ENCODE results near the gene HSD17B8. TPM values are rescaled to one million over a fixed set of nuclear protein-coding genes. Genes with fewer than 3 reads are reported as not detected.

HSD17B8 gene
- total RNA-seq, 3 donors from 2014 or later (not counting 1 experiment from before 2014, with no cell fraction given), result 5.4 to 7.7 (median 6.8) TPM

DNA sequence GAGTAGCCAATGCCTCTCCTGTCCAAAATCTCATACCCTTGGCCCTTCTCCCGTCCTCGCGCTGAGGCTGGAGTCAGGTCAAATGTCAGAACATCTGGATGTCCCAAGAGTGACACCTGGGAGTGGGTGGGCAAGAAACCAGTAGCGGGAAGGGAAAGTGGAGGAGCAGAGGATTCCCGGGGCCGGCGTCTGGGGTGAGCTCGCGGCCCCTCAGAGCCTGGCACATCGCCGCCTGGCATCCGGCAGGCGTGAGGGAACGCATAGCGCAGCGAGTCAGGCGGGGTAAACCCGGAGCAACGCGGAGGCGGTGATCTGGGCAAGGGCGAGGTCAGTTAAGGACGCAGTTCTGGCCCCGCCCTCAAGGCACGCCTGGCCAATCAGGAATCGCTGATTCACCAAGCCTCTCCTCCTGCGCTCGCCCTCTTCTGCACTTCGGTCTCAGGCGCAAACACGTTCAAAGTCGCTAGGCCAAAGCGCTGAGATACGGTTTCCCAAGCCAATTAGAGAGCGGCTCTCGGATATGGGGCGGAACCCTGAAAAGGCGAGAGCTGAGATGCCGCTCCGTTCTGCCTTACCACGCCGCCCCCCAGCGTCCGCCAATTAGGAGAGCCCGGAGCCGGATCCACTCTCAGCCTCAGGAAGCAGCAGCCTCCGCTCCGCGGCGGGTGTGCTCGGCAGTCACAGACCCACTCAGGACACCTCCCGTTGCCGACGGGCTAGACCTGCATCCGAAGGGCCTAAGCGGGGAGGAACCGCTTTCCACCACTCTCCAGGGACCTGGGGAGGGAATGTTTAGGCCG is 44.7 kb downstream of the HSD17B8 start:
- Mint-ChIP-seq H3K9me3 (no peaks in the 10 kb centered on the region), H3K4me3 (peak overlapping the region; percentile 90), H3K27me3 (ENCODE audit: low read depth in 2 of 2) (peaks cover 0 to under 1% of the 10 kb centered on the region in 2 donors), H3K4me1 (peaks cover 22 to 37% of the 10 kb centered on the region in 2 donors), H3K27ac (peak overlapping the region; percentile 95 to 97), H3K36me3 (no peaks in the 10 kb centered on the region)
- intact Hi-C loops (cut with micrococcal nuclease), result loop anchor here (1.0 kb wide), 5 partner anchors 22 to 235 kb away; partner anchors contain the start of genes RXRB, SLC39A7 and VPS52
- TF ChIP-seq, protein P1, sequence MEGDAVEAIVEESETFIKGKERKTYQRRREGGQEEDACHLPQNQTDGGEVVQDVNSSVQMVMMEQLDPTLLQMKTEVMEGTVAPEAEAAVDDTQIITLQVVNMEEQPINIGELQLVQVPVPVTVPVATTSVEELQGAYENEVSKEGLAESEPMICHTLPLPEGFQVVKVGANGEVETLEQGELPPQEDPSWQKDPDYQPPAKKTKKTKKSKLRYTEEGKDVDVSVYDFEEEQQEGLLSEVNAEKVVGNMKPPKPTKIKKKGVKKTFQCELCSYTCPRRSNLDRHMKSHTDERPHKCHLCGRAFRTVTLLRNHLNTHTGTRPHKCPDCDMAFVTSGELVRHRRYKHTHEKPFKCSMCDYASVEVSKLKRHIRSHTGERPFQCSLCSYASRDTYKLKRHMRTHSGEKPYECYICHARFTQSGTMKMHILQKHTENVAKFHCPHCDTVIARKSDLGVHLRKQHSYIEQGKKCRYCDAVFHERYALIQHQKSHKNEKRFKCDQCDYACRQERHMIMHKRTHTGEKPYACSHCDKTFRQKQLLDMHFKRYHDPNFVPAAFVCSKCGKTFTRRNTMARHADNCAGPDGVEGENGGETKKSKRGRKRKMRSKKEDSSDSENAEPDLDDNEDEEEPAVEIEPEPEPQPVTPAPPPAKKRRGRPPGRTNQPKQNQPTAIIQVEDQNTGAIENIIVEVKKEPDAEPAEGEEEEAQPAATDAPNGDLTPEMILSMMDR (IDR thresholded peaks at IDR 0.05), result no peak
- Histone ChIP-seq H3K36me3 (ENCODE audit: control insufficient read depth, insufficient read depth, low read length) (peaks cover 7% of the 10 kb centered on the region), H3K4me1 (ENCODE audit: control insufficient read depth, insufficient read depth, low read length) (peaks cover 28% of the 10 kb centered on the region), H3K4me3 (ENCODE audit: low read length) (peak overlapping the region; percentile 68), H3K9me3 (ENCODE audit: control insufficient read depth, insufficient read depth, low read length) (no peaks in the 10 kb centered on the region), H3K27ac (ENCODE audit: low read length) (peak overlapping the region; percentile 94), H3K27me3 (ENCODE audit: control insufficient read depth, insufficient read depth, low read length) (no peaks in the 10 kb centered on the region)
- WGBS (ENCODE audit: insufficient coverage), result under 1% methylated on average over 58 of the region's 58 CpGs
- ATAC-seq (peak; percentile 86 to 96 (median 88)), DNase-seq (peak; percentile 96 to 99)

DNA sequence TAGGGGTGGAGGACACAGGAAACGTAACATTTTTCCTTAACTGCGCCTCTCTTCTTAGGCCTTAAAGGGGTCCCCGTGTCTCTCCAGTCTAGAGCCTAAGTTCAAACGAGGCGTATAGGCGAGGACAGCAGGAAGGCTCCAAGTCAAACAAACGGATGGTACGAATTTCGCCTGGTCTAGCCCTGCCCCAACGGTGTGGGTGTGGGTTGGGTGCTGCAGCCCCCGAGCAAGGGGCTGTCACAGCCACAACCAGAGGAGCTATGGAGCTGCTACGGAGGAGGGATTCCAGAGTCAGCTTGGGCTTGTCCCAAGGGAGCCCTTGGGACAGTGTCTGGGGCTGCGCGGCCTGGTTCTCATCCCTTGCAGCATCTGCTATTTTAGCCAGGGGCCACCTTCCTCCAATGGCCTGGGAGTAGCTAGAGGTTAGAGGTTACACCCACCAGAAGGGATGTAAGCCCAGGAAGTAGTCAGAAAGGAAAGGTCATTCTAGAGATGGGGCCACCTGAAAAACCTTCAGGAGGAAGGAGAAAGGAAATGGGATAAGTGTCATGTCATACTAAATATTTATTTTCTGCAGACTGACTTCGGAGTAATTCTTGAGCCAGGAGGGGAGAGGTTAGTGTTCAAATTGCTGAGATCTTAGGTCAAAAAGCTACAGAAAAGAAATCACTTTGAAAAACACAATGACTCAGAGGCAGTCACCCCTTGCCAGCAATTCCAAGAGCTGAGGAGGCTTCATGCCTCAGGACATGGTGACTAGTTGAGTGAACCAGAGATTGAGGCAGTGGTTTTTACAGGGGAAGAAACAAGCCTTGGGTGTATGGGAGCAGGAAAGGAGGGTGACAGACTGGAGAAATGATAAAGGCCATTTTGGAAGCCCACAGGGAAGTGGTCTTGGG is 45.5 kb downstream of the HSD17B8 start:
- H3K27me3 ChIP-seq (ENCODE audit: control insufficient read depth, insufficient read depth, low read length), result no peaks in the 10 kb centered on the region
- H3K9me3 Mint-ChIP-seq, result no peaks in the 10 kb centered on the region
- H3K27me3 Mint-ChIP-seq (ENCODE audit: low read depth in 2 of 2), result no peaks in the 10 kb centered on the region
- H3K4me1 Mint-ChIP-seq, result peaks cover 22 to 37% of the 10 kb centered on the region in 2 donors
- peaks cover 11% of the 10 kb centered on the region for H3K36me3 ChIP-seq (ENCODE audit: control insufficient read depth, insufficient read depth, low read length)
- intact Hi-C loops (cut with micrococcal nuclease), result loop anchor here (1.0 kb wide), 2 partner anchors 21 to 50 kb away; partner anchors contain the start of genes RXRB, SLC39A7 and VPS52
- H3K27ac ChIP-seq (ENCODE audit: low read length), result peak overlapping the region; percentile 94
- peaks cover 28% of the 10 kb centered on the region for H3K4me1 ChIP-seq (ENCODE audit: control insufficient read depth, insufficient read depth, low read length)
- TF ChIP-seq, protein P1 (IDR thresholded peaks at IDR 0.05), result no peak
- no peaks in the 10 kb centered on the region for H3K9me3 ChIP-seq (ENCODE audit: control insufficient read depth, insufficient read depth, low read length)
- ATAC-seq, result no peak
- peak in 1 of 2 donors; percentile 18 for DNase-seq
- no peaks in the 10 kb centered on the region for H3K36me3 Mint-ChIP-seq
- H3K4me3 ChIP-seq (ENCODE audit: low read length), result peak overlapping the region; percentile 68
- 24% methylated on average over 15 of the region's 15 CpGs for WGBS (ENCODE audit: insufficient coverage)
- H3K4me3 Mint-ChIP-seq, result peak overlapping the region; percentile 90
- H3K27ac Mint-ChIP-seq, result peak overlapping the region; percentile 95 to 97

DNA sequence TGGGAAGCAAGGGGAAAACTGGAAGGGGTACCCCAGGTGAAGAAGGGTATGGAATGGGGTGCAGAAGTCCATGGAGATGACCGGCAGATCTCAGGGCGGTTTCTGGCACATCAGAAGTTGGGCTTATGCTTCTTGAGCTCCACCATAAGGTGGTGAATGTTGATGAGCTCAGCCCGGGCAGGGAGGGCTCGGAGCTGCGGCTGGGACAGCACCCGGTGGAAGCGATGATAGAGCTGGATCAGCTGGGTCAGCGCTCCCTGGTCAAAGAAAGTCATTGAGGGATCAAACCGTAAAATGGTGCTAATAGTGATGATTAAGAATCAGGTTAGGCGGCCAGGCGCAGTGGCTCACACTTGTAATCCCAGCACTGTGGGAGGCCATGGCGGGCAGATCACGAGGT is 46.3 kb downstream of the HSD17B8 start:
- Histone ChIP-seq H3K27me3 (ENCODE audit: control insufficient read depth, insufficient read depth, low read length) (no peaks in the 10 kb centered on the region), H3K27ac (ENCODE audit: low read length) (no peak overlapping the region), H3K9me3 (ENCODE audit: control insufficient read depth, insufficient read depth, low read length) (no peaks in the 10 kb centered on the region), H3K36me3 (ENCODE audit: control insufficient read depth, insufficient read depth, low read length) (peaks cover 14% of the 10 kb centered on the region), H3K4me3 (ENCODE audit: low read length) (no peak overlapping the region), H3K4me1 (ENCODE audit: control insufficient read depth, insufficient read depth, low read length) (peaks cover 28% of the 10 kb centered on the region)
- DNase-seq (no peak), ATAC-seq (no peak)
- Mint-ChIP-seq H3K36me3 (no peaks in the 10 kb centered on the region), H3K4me1 (peaks cover 22 to 37% of the 10 kb centered on the region in 2 donors), H3K9me3 (no peaks in the 10 kb centered on the region), H3K27ac (peak overlapping the region; percentile 95 to 97), H3K4me3 (peak overlapping the region; percentile 90), H3K27me3 (ENCODE audit: low read depth in 2 of 2) (no peaks in the 10 kb centered on the region)
- TF ChIP-seq, protein P1 (IDR thresholded peaks at IDR 0.05), result no peak
- intact Hi-C loops (cut with micrococcal nuclease), result no loop called here
- 98% methylated on average over 13 of the region's 13 CpGs for WGBS (ENCODE audit: insufficient coverage)

Measured in natural killer cell (primary cell).